IMR-90 (cell line): ENCODE data around the gene RPL12. TPM values are rescaled to one million over a fixed set of nuclear protein-coding genes. Genes with fewer than 3 reads are reported as not detected.

Experiments used
- ATAC-seq: fragments of 200-7000 bp; cut with Tn5 transposase; 2 replicates; pipeline ENCODE4 v1.9.1; 2020; ENCODE audit warnings: low read depth, mild to moderate bottlenecking, moderate library complexity
- BruUV-seq: library from RNA; stranded (reverse); fragments of 400-500 nt; replicated peaks from 2 replicates; lab custom pipeline; 2021; lab: Mats Ljungman, UMichigan
- CTCF ChIA-PET: fragments of 300-600 bp; formaldehyde crosslinking; extraction: SDS; loops from one replicate; lab custom pipeline; 2021; ENCODE audit warnings: antibody characterized with exemption; lab: Yijun Ruan, JAX
- POLR2A ChIA-PET: fragments of 300-600 bp; sonication (Branson Sonifier 250); formaldehyde crosslinking; loops from one replicate; lab custom pipeline; 2022; ENCODE audit warnings: antibody characterized with exemption; ENCODE audit not compliant: unreplicated experiment; lab: Charles Lee
- DNase-seq: peaks from one replicate; pipeline ENCODE4 v3.0.0; 2013
- H2AFZ ChIP-seq: replicated peaks from 2 replicates; pipeline ENCODE3; 2013; ENCODE audit warnings: low read length, mild to moderate bottlenecking; ENCODE audit not compliant: poor library complexity
- H2AK5ac ChIP-seq: 2 replicates; pipeline ENCODE4 v1.6.1; 2013; ENCODE audit warnings: low read depth, low read length, inconsistent platforms
- H2AK9ac ChIP-seq: replicated peaks from 2 replicates; pipeline ENCODE3; 2013; ENCODE audit warnings: mild to moderate bottlenecking, low read depth, low read length, moderate library complexity; ENCODE audit not compliant: poor library complexity
- H2BK120ac ChIP-seq: 2 replicates; pipeline ENCODE4 v1.6.1; 2013; ENCODE audit warnings: low read depth, low read length, inconsistent platforms
- H2BK15ac ChIP-seq: 3 replicates; pipeline ENCODE4 v1.6.1; 2013; ENCODE audit warnings: low read depth, low read length, inconsistent platforms
- H2BK20ac ChIP-seq: 2 replicates; pipeline ENCODE4 v1.6.1; 2013; ENCODE audit warnings: low read depth, mild to moderate bottlenecking, inconsistent platforms, low read length, moderate library complexity
- H2BK5ac ChIP-seq: 2 replicates; pipeline ENCODE4 v1.6.1; 2013; ENCODE audit warnings: mild to moderate bottlenecking, low read depth, low read length, inconsistent platforms; ENCODE audit not compliant: poor library complexity, severe bottlenecking
- H3K14ac ChIP-seq: replicated peaks from 2 replicates; pipeline ENCODE4 v1.6.1; 2013; ENCODE audit warnings: low read depth, low read length, inconsistent platforms
- H3K18ac ChIP-seq: 2 replicates; pipeline ENCODE4 v1.6.1; 2013; ENCODE audit warnings: low read depth, low read length, control low read depth
- H3K23ac ChIP-seq: 2 replicates; pipeline ENCODE4 v1.6.1; 2013; ENCODE audit warnings: low read depth, low read length, inconsistent platforms
- H3K27ac ChIP-seq: 2 replicates; pipeline ENCODE4 v1.5.1; 2013; ENCODE audit warnings: mild to moderate bottlenecking, control low read depth, low read length; ENCODE audit not compliant: insufficient read depth
- H3K27me3 ChIP-seq: 2 replicates; pipeline ENCODE4 v1.6.1; 2013; ENCODE audit warnings: low read length; ENCODE audit not compliant: control insufficient read depth, insufficient read depth
- H3K36me3 ChIP-seq: 2 replicates; pipeline ENCODE4 v1.6.1; 2013; ENCODE audit warnings: low read length, mixed read lengths; ENCODE audit not compliant: control insufficient read depth, insufficient read depth
- H3K4ac ChIP-seq: 2 replicates; pipeline ENCODE4 v1.6.1; 2013; ENCODE audit warnings: low read depth, low read length, inconsistent platforms
- H3K4me1 ChIP-seq: 2 replicates; pipeline ENCODE4 v1.6.1; 2013; ENCODE audit warnings: low read length, mixed read lengths; ENCODE audit not compliant: control insufficient read depth, insufficient read depth
- H3K4me2 ChIP-seq: 2 replicates; pipeline ENCODE4 v1.6.1; 2013; ENCODE audit warnings: low read depth, mild to moderate bottlenecking, control low read depth, low read length, moderate library complexity
- H3K4me3 ChIP-seq: 2 replicates; pipeline ENCODE4 v1.5.1; 2013; ENCODE audit warnings: low read depth, mild to moderate bottlenecking, control low read depth, low read length, moderate library complexity; ENCODE audit not compliant: insufficient read depth
- H3K56ac ChIP-seq: 2 replicates; pipeline ENCODE4 v1.6.1; 2013; ENCODE audit warnings: low read length, inconsistent platforms; ENCODE audit not compliant: insufficient read depth; ENCODE audit errors: extremely low read depth
- H3K79me1 ChIP-seq, 2 experiments: 2 replicates each; pipeline ENCODE4 v1.6.1; 2013; ENCODE audit warnings: low read length in 2 of 2, inconsistent platforms in 1 of 2, low read depth in 1 of 2
- H3K9ac ChIP-seq: 2 replicates; pipeline ENCODE4 v1.6.1; 2013; ENCODE audit warnings: low read depth, low read length, control low read depth
- H3K9me1 ChIP-seq: 2 replicates; pipeline ENCODE4 v1.6.1; 2013; ENCODE audit warnings: low read length, inconsistent platforms; ENCODE audit not compliant: insufficient read depth
- H3K9me3 ChIP-seq: 2 replicates; pipeline ENCODE4 v1.6.1; 2013; ENCODE audit warnings: low read length; ENCODE audit not compliant: control insufficient read depth, insufficient read depth
- H4K20me1 ChIP-seq: 2 replicates; pipeline ENCODE4 v1.6.1; 2013; ENCODE audit warnings: low read length, inconsistent platforms; ENCODE audit not compliant: insufficient read depth
- H4K5ac ChIP-seq: 2 replicates; pipeline ENCODE4 v1.6.1; 2013; ENCODE audit warnings: mild to moderate bottlenecking, low read depth, low read length, control low read depth
- H4K8ac ChIP-seq, 2 experiments: 2 replicates each; pipeline ENCODE4 v1.6.1; 2013; ENCODE audit warnings: low read depth in 2 of 2, low read length in 2 of 2, control low read depth in 1 of 2, inconsistent platforms in 1 of 2
- H4K91ac ChIP-seq: 2 replicates; pipeline ENCODE4 v1.6.1; 2013; ENCODE audit warnings: low read depth, low read length, inconsistent platforms; ENCODE audit not compliant: insufficient read depth
- CEBPB ChIP-seq: IDR thresholded peaks from 2 replicates; pipeline ENCODE4 v1.6.1; 2012; ENCODE audit warnings: low read depth, low read length, improper control_type of control experiment
- MXI1 ChIP-seq: IDR thresholded peaks from 2 replicates; pipeline ENCODE4 v1.6.1; 2012; ENCODE audit warnings: low read depth, mild to moderate bottlenecking, low read length, moderate library complexity, borderline replicate concordance
- NFE2L2 ChIP-seq: fragments of 150-350 bp; IDR thresholded peaks from 2 replicates; pipeline ENCODE4 v1.6.1; 2016; ENCODE audit warnings: low read depth, mild to moderate bottlenecking, low read length
- POLR2A ChIP-seq: IDR thresholded peaks from 2 replicates; pipeline ENCODE4 v1.6.1; 2012; ENCODE audit warnings: mild to moderate bottlenecking, low read depth, low read length
- RAD21 ChIP-seq: IDR thresholded peaks from 2 replicates; pipeline ENCODE4 v1.6.1; 2012; ENCODE audit warnings: low read length, improper control_type of control experiment
- RCOR1 ChIP-seq: IDR thresholded peaks from 2 replicates; pipeline ENCODE4 v1.6.1; 2012; ENCODE audit warnings: mild to moderate bottlenecking, low read length, improper control_type of control experiment; ENCODE audit not compliant: insufficient replicate concordance
- RFX5 ChIP-seq: IDR thresholded peaks from 2 replicates; pipeline ENCODE4 v1.8.0; 2012; ENCODE audit warnings: low read depth, mild to moderate bottlenecking, low read length, moderate library complexity
- WGBS, 2 experiments: methylation state at CpG; one replicate each; pipeline versions ENCODE4 v1.1.5 to v1.1.7; 2013; ENCODE audit warnings: missing lambda C conversion rate in 2 of 2; ENCODE audit not compliant: insufficient read length in 1 of 2; ENCODE audit errors: extremely low coverage in 2 of 2; 5-methylcytosine and 5-hydroxymethylcytosine counted together
- dilution Hi-C: fragments of 300-500 bp; cut with HindIII; formaldehyde crosslinking; loops from one replicate; pipeline ENCODE4 v1.14.3; 2018; ENCODE audit warnings: low sequenced_read_pairs; ENCODE audit not compliant: unreplicated experiment
- in situ Hi-C: fragments of 300-500 bp; cut with MboI; formaldehyde crosslinking; loops from 3 replicates; pipeline ENCODE4 v1.14.3; 2019; ENCODE audit warnings: low sequenced_read_pairs, inconsistent platforms, mixed read lengths
- intact Hi-C: fragments of 100-400 bp; cut with micrococcal nuclease; formaldehyde crosslinking; loops from 2 replicates; pipeline ENCODE4 v1.10.0; 2022
- polyA plus RNA-seq, 3 experiments: library from polyadenylated mRNA; depleted of rRNA; stranded (reverse); fragments of >200 nt; gene quantifications; 2 replicates each; pipeline ENCODE4 v1.2.3, GENCODE V29; 2012; ENCODE audit warnings: low replicate concordance in 1 of 3
- total RNA-seq: library from RNA; depleted of rRNA; stranded (reverse); fragments of >200 nt; gene quantifications from 2 replicates; pipeline ENCODE4 v1.2.3, GENCODE V29; 2012
- TF ChIP-seq, protein P1 (sequence below): conservative IDR thresholded peaks from 2 replicates; pipeline ENCODE4 v1.5.1; 2012; ENCODE audit warnings: mild to moderate bottlenecking, low read depth, low read length, improper control_type of control experiment

The RPL12 gene
- total and polyA plus RNA-seq, 2 of the 4 experiments (the other 2 are of a cell fraction): 1,864 to 2,379 TPM

DNA sequence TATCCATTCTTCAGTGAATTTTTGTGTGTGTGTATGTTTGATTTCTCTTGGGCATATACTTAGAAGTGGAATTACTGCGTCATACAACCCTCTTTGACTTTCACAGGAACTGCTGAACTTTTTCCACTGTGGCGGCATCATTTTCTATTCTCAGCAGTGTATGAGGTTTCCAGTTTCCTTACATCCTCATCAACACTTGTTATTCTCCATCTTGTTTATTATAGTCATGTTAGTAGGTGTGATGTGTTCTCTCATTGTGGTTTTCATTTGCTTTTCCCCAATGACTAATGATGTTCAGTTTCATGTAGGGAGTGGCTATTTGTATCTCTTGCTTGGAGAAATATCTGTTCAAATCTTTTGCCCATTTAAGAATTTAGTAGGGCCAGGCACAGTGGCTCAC is 24.4 kb downstream of the RPL12 start:
- ChIA-PET CTCF (no interaction called here), POLR2A (interaction anchor here (0.6 kb wide), 1 partner anchor 240 kb away, joined by 8 read pairs; no protein-coding TSS in a partner anchor)
- H2BK20ac ChIP-seq: no peak overlapping the region
- no CpG with 5 or more reads among the region's 2 CpGs for WGBS, 2 experiments
- no peak overlapping the region for H3K4ac ChIP-seq
- H3K9ac ChIP-seq: no peak overlapping the region
- no peak overlapping the region for H2BK15ac ChIP-seq
- H4K5ac ChIP-seq: no peak overlapping the region
- no peak overlapping the region for H3K18ac ChIP-seq
- DNase-seq: no peak
- peaks cover 10% of the 10 kb centered on the region for H3K36me3 ChIP-seq
- in situ Hi-C loops (no loop called here), intact Hi-C loops (loop anchor here (10.0 kb wide), 1 partner anchor 202 kb away; no protein-coding TSS in a partner anchor), dilution Hi-C loops (no loop called here)
- H2BK120ac ChIP-seq: no peak overlapping the region
- H3K4me3 ChIP-seq: no peak overlapping the region
- ATAC-seq: no peak
- TSS peak; percentile 28 for BruUV-seq
- H3K79me1 ChIP-seq: peaks cover 41 to 71% of the 10 kb centered on the region in 2 experiments
- H3K23ac ChIP-seq: no peak overlapping the region
- H3K9me3 ChIP-seq: no peaks in the 10 kb centered on the region
- H3K27ac ChIP-seq: no peak overlapping the region
- TF ChIP-seq NFE2L2: no peak
- no peak for TF ChIP-seq MXI1
- TF ChIP-seq, protein P1, sequence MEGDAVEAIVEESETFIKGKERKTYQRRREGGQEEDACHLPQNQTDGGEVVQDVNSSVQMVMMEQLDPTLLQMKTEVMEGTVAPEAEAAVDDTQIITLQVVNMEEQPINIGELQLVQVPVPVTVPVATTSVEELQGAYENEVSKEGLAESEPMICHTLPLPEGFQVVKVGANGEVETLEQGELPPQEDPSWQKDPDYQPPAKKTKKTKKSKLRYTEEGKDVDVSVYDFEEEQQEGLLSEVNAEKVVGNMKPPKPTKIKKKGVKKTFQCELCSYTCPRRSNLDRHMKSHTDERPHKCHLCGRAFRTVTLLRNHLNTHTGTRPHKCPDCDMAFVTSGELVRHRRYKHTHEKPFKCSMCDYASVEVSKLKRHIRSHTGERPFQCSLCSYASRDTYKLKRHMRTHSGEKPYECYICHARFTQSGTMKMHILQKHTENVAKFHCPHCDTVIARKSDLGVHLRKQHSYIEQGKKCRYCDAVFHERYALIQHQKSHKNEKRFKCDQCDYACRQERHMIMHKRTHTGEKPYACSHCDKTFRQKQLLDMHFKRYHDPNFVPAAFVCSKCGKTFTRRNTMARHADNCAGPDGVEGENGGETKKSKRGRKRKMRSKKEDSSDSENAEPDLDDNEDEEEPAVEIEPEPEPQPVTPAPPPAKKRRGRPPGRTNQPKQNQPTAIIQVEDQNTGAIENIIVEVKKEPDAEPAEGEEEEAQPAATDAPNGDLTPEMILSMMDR: no peak
- TF ChIP-seq RAD21: no peak
- TF ChIP-seq RFX5: no peak
- no peak for TF ChIP-seq POLR2A
- TF ChIP-seq RCOR1: no peak
- TF ChIP-seq CEBPB: no peak
- H3K4me2 ChIP-seq: no peak overlapping the region
- H2AK5ac ChIP-seq: no peak overlapping the region
- H3K14ac ChIP-seq: no peak overlapping the region
- H2AFZ ChIP-seq: no peak overlapping the region
- peaks cover 13% of the 10 kb centered on the region; the same call in 1 of the 2 replicates for H4K20me1 ChIP-seq
- H2AK9ac ChIP-seq: no peak overlapping the region
- H3K9me1 ChIP-seq: peaks cover 7% of the 10 kb centered on the region; the same call in 1 of the 2 replicates
- H2BK5ac ChIP-seq: no peak overlapping the region
- no peak overlapping the region for H3K56ac ChIP-seq
- peaks cover 7% of the 10 kb centered on the region for H3K4me1 ChIP-seq
- no peaks in the 10 kb centered on the region for H3K27me3 ChIP-seq
- no peak overlapping the region for H4K91ac ChIP-seq
- no peak overlapping the region for H4K8ac ChIP-seq
